ENCODE results near the gene RAP2A. TPM values are rescaled to one million over a fixed set of nuclear protein-coding genes. Genes with fewer than 3 reads are reported as not detected.

RAP2A gene
- total and polyA plus RNA-seq, 9 of the 15 experiments (the other 6 are each of a cell fraction or from before 2014, with no cell fraction given): 1.8 to 11.7 (median 5.6) TPM

DNA sequence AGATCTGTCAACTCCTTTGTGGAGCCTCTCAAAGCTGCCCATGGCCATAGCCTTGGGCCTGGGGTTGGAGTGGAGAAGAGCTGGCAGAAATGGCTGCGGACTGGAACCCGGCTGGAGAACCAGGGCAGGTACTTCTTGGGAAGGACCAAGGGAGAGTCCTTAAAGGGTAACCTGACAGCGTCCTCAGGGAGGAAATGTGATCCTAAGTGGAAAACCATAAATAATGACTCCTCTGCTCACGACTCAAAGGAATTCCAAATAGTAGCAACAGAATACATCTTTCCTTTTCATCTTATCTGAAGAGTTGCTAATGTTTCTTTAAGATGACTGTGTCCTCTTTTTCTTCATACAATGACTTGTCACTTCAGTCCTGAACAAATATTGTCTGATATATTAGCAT, 41.0 kb downstream of the RAP2A start (continued):
- TF ChIP-seq, protein P1, sequence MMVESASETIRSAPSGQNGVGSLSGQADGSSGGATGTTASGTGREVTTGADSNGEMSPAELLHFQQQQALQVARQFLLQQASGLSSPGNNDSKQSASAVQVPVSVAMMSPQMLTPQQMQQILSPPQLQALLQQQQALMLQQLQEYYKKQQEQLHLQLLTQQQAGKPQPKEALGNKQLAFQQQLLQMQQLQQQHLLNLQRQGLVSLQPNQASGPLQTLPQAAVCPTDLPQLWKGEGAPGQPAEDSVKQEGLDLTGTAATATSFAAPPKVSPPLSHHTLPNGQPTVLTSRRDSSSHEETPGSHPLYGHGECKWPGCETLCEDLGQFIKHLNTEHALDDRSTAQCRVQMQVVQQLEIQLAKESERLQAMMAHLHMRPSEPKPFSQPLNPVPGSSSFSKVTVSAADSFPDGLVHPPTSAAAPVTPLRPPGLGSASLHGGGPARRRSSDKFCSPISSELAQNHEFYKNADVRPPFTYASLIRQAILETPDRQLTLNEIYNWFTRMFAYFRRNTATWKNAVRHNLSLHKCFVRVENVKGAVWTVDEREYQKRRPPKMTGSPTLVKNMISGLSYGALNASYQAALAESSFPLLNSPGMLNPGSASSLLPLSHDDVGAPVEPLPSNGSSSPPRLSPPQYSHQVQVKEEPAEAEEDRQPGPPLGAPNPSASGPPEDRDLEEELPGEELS (CRISPR knock-in tag; IDR thresholded peaks at IDR 0.05; ENCODE audit: borderline replicate concordance): no peak
- TF ChIP-seq SRSF7 (optimal IDR thresholded peaks at IDR 0.05; ENCODE audit: low read depth, low read length) (no peak), BDP1 (IDR thresholded peaks at IDR 0.05; ENCODE audit: insufficient read depth, insufficient read length) (no peak), TBP (optimal IDR thresholded peaks at IDR 0.05; ENCODE audit: low read depth, low read length) (no peak), ZNF830 (CRISPR knock-in tag; IDR thresholded peaks at IDR 0.05) (no peak)
- TF ChIP-seq, protein P2, sequence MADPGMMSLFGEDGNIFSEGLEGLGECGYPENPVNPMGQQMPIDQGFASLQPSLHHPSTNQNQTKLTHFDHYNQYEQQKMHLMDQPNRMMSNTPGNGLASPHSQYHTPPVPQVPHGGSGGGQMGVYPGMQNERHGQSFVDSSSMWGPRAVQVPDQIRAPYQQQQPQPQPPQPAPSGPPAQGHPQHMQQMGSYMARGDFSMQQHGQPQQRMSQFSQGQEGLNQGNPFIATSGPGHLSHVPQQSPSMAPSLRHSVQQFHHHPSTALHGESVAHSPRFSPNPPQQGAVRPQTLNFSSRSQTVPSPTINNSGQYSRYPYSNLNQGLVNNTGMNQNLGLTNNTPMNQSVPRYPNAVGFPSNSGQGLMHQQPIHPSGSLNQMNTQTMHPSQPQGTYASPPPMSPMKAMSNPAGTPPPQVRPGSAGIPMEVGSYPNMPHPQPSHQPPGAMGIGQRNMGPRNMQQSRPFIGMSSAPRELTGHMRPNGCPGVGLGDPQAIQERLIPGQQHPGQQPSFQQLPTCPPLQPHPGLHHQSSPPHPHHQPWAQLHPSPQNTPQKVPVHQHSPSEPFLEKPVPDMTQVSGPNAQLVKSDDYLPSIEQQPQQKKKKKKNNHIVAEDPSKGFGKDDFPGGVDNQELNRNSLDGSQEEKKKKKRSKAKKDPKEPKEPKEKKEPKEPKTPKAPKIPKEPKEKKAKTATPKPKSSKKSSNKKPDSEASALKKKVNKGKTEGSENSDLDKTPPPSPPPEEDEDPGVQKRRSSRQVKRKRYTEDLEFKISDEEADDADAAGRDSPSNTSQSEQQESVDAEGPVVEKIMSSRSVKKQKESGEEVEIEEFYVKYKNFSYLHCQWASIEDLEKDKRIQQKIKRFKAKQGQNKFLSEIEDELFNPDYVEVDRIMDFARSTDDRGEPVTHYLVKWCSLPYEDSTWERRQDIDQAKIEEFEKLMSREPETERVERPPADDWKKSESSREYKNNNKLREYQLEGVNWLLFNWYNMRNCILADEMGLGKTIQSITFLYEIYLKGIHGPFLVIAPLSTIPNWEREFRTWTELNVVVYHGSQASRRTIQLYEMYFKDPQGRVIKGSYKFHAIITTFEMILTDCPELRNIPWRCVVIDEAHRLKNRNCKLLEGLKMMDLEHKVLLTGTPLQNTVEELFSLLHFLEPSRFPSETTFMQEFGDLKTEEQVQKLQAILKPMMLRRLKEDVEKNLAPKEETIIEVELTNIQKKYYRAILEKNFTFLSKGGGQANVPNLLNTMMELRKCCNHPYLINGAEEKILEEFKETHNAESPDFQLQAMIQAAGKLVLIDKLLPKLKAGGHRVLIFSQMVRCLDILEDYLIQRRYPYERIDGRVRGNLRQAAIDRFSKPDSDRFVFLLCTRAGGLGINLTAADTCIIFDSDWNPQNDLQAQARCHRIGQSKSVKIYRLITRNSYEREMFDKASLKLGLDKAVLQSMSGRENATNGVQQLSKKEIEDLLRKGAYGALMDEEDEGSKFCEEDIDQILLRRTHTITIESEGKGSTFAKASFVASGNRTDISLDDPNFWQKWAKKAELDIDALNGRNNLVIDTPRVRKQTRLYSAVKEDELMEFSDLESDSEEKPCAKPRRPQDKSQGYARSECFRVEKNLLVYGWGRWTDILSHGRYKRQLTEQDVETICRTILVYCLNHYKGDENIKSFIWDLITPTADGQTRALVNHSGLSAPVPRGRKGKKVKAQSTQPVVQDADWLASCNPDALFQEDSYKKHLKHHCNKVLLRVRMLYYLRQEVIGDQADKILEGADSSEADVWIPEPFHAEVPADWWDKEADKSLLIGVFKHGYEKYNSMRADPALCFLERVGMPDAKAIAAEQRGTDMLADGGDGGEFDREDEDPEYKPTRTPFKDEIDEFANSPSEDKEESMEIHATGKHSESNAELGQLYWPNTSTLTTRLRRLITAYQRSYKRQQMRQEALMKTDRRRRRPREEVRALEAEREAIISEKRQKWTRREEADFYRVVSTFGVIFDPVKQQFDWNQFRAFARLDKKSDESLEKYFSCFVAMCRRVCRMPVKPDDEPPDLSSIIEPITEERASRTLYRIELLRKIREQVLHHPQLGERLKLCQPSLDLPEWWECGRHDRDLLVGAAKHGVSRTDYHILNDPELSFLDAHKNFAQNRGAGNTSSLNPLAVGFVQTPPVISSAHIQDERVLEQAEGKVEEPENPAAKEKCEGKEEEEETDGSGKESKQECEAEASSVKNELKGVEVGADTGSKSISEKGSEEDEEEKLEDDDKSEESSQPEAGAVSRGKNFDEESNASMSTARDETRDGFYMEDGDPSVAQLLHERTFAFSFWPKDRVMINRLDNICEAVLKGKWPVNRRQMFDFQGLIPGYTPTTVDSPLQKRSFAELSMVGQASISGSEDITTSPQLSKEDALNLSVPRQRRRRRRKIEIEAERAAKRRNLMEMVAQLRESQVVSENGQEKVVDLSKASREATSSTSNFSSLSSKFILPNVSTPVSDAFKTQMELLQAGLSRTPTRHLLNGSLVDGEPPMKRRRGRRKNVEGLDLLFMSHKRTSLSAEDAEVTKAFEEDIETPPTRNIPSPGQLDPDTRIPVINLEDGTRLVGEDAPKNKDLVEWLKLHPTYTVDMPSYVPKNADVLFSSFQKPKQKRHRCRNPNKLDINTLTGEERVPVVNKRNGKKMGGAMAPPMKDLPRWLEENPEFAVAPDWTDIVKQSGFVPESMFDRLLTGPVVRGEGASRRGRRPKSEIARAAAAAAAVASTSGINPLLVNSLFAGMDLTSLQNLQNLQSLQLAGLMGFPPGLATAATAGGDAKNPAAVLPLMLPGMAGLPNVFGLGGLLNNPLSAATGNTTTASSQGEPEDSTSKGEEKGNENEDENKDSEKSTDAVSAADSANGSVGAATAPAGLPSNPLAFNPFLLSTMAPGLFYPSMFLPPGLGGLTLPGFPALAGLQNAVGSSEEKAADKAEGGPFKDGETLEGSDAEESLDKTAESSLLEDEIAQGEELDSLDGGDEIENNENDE (IDR thresholded peaks at IDR 0.05; ENCODE audit: low read depth, low read length): no peak
- TF ChIP-seq, protein P3, sequence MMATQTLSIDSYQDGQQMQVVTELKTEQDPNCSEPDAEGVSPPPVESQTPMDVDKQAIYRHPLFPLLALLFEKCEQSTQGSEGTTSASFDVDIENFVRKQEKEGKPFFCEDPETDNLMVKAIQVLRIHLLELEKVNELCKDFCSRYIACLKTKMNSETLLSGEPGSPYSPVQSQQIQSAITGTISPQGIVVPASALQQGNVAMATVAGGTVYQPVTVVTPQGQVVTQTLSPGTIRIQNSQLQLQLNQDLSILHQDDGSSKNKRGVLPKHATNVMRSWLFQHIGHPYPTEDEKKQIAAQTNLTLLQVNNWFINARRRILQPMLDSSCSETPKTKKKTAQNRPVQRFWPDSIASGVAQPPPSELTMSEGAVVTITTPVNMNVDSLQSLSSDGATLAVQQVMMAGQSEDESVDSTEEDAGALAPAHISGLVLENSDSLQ (IDR thresholded peaks at IDR 0.05): no peak
- TF ChIP-seq, protein P4, sequence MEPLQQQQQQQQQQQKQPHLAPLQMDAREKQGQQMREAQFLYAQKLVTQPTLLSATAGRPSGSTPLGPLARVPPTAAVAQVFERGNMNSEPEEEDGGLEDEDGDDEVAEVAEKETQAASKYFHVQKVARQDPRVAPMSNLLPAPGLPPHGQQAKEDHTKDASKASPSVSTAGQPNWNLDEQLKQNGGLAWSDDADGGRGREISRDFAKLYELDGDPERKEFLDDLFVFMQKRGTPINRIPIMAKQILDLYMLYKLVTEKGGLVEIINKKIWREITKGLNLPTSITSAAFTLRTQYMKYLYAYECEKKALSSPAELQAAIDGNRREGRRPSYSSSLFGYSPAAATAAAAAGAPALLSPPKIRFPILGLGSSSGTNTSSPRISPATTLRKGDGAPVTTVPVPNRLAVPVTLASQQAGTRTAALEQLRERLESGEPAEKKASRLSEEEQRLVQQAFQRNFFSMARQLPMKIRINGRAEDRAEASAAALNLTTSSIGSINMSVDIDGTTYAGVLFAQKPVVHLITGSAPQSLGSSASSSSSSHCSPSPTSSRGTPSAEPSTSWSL (CRISPR knock-in tag; IDR thresholded peaks at IDR 0.05; ENCODE audit: borderline replicate concordance): no peak
